Measurements from ENCODE around the gene B4GAT1. TPM values are rescaled to one million over a fixed set of nuclear protein-coding genes. Genes with fewer than 3 reads are reported as not detected.

The B4GAT1 gene
- total and polyA plus RNA-seq, 5 donors from 2014 or later = 3.5 to 15.1 (median 12.0) TPM

GRCh38 chr11:66343176-66343575, 4.3 kb downstream of the B4GAT1 start:
- peak overlapping the region in 2 of 3 donors; percentile 76 to 98 for H3K27ac Mint-ChIP-seq
- peaks cover 23 to 56% (median 32%) of the 10 kb centered on the region in 4 donors for H3K4me1 Mint-ChIP-seq
- DNase-seq = no peak

GRCh38 chr11:66341502-66342126, 5.8 kb downstream of the B4GAT1 start:
- Mint-ChIP-seq H3K27ac (peak overlapping the region in 2 of 3 donors; percentile 67 to 70), H3K4me1 (peaks cover 19 to 56% (median 32%) of the 10 kb centered on the region in 4 donors), H3K4me3 (peak overlapping the region in 3 of 4 donors; percentile 18 to 85 (median 33)), H3K36me3 (peaks cover 18% of the 10 kb centered on the region), H3K27me3 (no peaks in the 10 kb centered on the region), H3K9me3 (no peaks in the 10 kb centered on the region)
- H3K36me3 ChIP-seq (ENCODE audit: control insufficient read depth, insufficient read depth, low read length) = peaks cover 41% of the 10 kb centered on the region
- no peak for ATAC-seq (ENCODE audit: low read depth in 2 of 2)
- no peak overlapping the region for H3K27ac ChIP-seq (ENCODE audit: insufficient read depth, low read length, poor library complexity, severe bottlenecking)
- H3K27me3 ChIP-seq (ENCODE audit: control insufficient read depth, insufficient read depth, low read length) = no peaks in the 10 kb centered on the region
- no peaks in the 10 kb centered on the region for H3K9me3 ChIP-seq (ENCODE audit: control insufficient read depth in 2 of 2, low read length in 2 of 2)
- no peak overlapping the region for H3K4me3 ChIP-seq (ENCODE audit: low read depth, low read length)
- H3K4me1 ChIP-seq (ENCODE audit: control insufficient read depth, insufficient read depth, low read length, poor library complexity, severe bottlenecking) = peaks cover 41% of the 10 kb centered on the region
- DNase-seq = no peak

More at GRCh38 chr11:66343176-66343575, 4.3 kb downstream of the B4GAT1 start:
- Histone ChIP-seq H3K4me3 (ENCODE audit: low read depth, low read length) (peak overlapping the region; percentile 97), H3K36me3 (ENCODE audit: control insufficient read depth, insufficient read depth, low read length) (peaks cover 38% of the 10 kb centered on the region), H3K27me3 (ENCODE audit: control insufficient read depth, insufficient read depth, low read length) (no peaks in the 10 kb centered on the region), H3K9me3 (ENCODE audit: control insufficient read depth in 2 of 2, low read length in 2 of 2) (no peaks in the 10 kb centered on the region), H3K4me1 (ENCODE audit: control insufficient read depth, insufficient read depth, low read length, poor library complexity, severe bottlenecking) (peaks cover 41% of the 10 kb centered on the region), H3K27ac (ENCODE audit: insufficient read depth, low read length, poor library complexity, severe bottlenecking) (no peak overlapping the region)
- Mint-ChIP-seq H3K9me3 (peaks cover 0 to 3% (median 0%) of the 10 kb centered on the region in 7 donors), H3K36me3 (peaks cover 19% of the 10 kb centered on the region), H3K27me3 (peaks cover 5% of the 10 kb centered on the region), H3K4me3 (peak overlapping the region; percentile 97 to 99 (median 98))
- no peak for ATAC-seq (ENCODE audit: low read depth in 2 of 2)

DNA sequence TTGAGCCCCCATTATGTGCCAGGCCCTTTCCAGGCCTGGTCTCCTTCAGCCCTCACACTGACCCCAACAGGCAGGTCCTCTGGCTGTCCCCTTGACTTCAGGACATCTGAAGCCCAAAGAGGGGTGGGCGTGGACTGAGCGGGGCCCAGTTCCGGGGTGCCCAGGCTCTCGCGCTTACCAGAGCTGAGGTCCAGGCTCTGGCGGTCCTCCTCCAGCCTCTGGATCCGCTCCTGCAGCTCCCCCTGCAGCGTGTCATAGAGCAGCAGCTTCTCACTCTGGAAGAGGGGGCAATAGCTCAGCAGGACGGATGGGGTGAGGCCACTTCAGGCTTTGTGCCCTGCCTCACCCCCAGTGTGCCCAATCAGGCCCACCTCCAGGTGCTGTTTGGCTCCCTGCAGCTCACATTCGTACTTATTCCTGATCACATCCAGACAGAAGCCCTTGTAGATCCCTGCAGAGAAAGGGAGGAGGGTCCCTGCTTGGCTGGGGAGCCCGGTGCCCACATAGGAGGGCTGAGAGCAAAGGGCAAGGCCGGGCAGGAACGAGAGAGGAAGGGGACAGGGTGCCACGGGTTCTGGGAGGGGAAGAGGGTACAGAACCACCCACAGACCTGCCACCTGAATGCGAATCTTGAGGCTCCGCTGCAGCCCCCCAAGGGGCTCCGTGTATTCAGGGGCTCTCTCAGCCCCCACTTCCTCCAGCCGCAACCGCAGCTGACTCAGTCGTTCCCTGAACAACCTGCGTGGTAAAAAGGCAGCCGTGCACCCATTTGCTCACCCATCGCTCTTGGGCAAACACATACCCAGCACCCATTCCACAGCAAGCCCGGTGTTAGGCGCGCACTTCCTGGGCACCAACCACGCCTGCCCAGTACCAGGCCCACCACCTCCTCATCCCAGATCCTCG, 6.6 kb downstream of the B4GAT1 start:
- no peaks in the 10 kb centered on the region for H3K27me3 ChIP-seq (ENCODE audit: control insufficient read depth, insufficient read depth, low read length)
- Mint-ChIP-seq H3K9me3 (no peaks in the 10 kb centered on the region), H3K27me3 (no peaks in the 10 kb centered on the region), H3K4me1 (peaks cover 19 to 54% (median 35%) of the 10 kb centered on the region in 4 donors), H3K27ac (no peak overlapping the region), H3K36me3 (peaks cover 18% of the 10 kb centered on the region), H3K4me3 (peak overlapping the region in 1 of 4 donors; percentile 85)
- H3K4me3 ChIP-seq (ENCODE audit: low read depth, low read length) = no peak overlapping the region
- H3K9me3 ChIP-seq (ENCODE audit: control insufficient read depth in 2 of 2, low read length in 2 of 2) = no peaks in the 10 kb centered on the region
- no peak for ATAC-seq (ENCODE audit: low read depth in 2 of 2)
- H3K36me3 ChIP-seq (ENCODE audit: control insufficient read depth, insufficient read depth, low read length) = peaks cover 41% of the 10 kb centered on the region
- H3K27ac ChIP-seq (ENCODE audit: insufficient read depth, low read length, poor library complexity, severe bottlenecking) = no peak overlapping the region
- peaks cover 41% of the 10 kb centered on the region for H3K4me1 ChIP-seq (ENCODE audit: control insufficient read depth, insufficient read depth, low read length, poor library complexity, severe bottlenecking)
- no peak for DNase-seq

- no peaks in the 10 kb centered on the region for H3K27me3 ChIP-seq (ENCODE audit: control insufficient read depth, insufficient read depth, low read length)
- Mint-ChIP-seq H3K4me1 (peaks cover 11 to 48% (median 28%) of the 10 kb centered on the region in 4 donors), H3K36me3 (peaks cover 18% of the 10 kb centered on the region), H3K27me3 (no peaks in the 10 kb centered on the region), H3K4me3 (peak overlapping the region in 2 of 4 donors; percentile 16 to 21), H3K9me3 (no peaks in the 10 kb centered on the region), H3K27ac (no peak overlapping the region)
- peaks cover 41% of the 10 kb centered on the region for H3K36me3 ChIP-seq (ENCODE audit: control insufficient read depth, insufficient read depth, low read length)
- H3K27ac ChIP-seq (ENCODE audit: insufficient read depth, low read length, poor library complexity, severe bottlenecking) = no peak overlapping the region
- DNase-seq (no peak), ATAC-seq (ENCODE audit: low read depth in 2 of 2) (no peak)
- no peak overlapping the region for H3K4me3 ChIP-seq (ENCODE audit: low read depth, low read length)
- no peaks in the 10 kb centered on the region for H3K9me3 ChIP-seq (ENCODE audit: control insufficient read depth in 2 of 2, low read length in 2 of 2)
- peaks cover 38% of the 10 kb centered on the region for H3K4me1 ChIP-seq (ENCODE audit: control insufficient read depth, insufficient read depth, low read length, poor library complexity, severe bottlenecking)
Measured at GRCh38 chr11:66339686-66340483, 7.5 kb downstream of the B4GAT1 start.

DNA sequence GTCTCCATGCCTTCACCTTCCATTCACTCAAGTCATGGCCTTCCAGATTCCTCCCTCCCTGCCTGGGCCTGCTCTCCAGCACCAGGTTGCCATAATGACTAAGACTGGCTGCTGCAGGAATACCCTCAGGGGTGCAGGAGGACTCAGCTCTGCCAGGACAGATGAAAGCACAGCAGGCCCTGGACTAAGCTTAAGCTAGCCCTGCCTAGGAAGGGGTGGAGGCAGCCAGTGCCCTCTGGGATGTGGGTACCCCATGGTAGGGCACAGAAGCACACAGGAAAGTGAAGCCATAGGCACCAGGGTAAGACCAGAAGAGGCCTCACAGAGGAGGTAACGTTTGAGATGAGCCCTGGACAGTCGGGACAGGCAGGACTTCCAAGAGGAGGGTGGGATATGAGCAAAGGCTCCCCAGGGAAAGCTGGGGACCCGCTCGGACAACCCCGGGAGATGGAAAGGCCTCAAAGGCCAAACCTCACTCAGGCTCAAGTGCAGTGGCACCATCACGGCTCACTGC, 8.2 kb downstream of the B4GAT1 start:
- H3K4me3 ChIP-seq (ENCODE audit: low read depth, low read length) = no peak overlapping the region
- H3K27ac ChIP-seq (ENCODE audit: insufficient read depth, low read length, poor library complexity, severe bottlenecking) = no peak overlapping the region
- peaks cover 18% of the 10 kb centered on the region for H3K36me3 Mint-ChIP-seq
- H3K4me1 ChIP-seq (ENCODE audit: control insufficient read depth, insufficient read depth, low read length, poor library complexity, severe bottlenecking) = peaks cover 33% of the 10 kb centered on the region
- peak overlapping the region in 2 of 4 donors; percentile 16 to 21 for H3K4me3 Mint-ChIP-seq
- no peaks in the 10 kb centered on the region for H3K27me3 ChIP-seq (ENCODE audit: control insufficient read depth, insufficient read depth, low read length)
- ATAC-seq (ENCODE audit: low read depth in 2 of 2) (no peak), DNase-seq (no peak)
- H3K9me3 Mint-ChIP-seq = no peaks in the 10 kb centered on the region
- peaks cover 10 to 44% (median 22%) of the 10 kb centered on the region in 4 donors for H3K4me1 Mint-ChIP-seq
- H3K36me3 ChIP-seq (ENCODE audit: control insufficient read depth, insufficient read depth, low read length) = peaks cover 41% of the 10 kb centered on the region
- H3K27ac Mint-ChIP-seq = peak overlapping the region in 1 of 3 donors; percentile 79
- H3K27me3 Mint-ChIP-seq = no peaks in the 10 kb centered on the region
- no peaks in the 10 kb centered on the region for H3K9me3 ChIP-seq (ENCODE audit: control insufficient read depth in 2 of 2, low read length in 2 of 2)

- no peaks in the 10 kb centered on the region for H3K27me3 Mint-ChIP-seq
Measured at GRCh38 chr11:66338276-66339161, 8.9 kb downstream of the B4GAT1 start.

More at GRCh38 chr11:66338276-66339161, 8.9 kb downstream of the B4GAT1 start:
- H3K4me3 Mint-ChIP-seq = peak overlapping the region in 1 of 4 donors; percentile 16
- no peaks in the 10 kb centered on the region for H3K9me3 Mint-ChIP-seq
- Histone ChIP-seq H3K36me3 (ENCODE audit: control insufficient read depth, insufficient read depth, low read length) (peaks cover 41% of the 10 kb centered on the region), H3K4me3 (ENCODE audit: low read depth, low read length) (no peak overlapping the region), H3K9me3 (ENCODE audit: control insufficient read depth in 2 of 2, low read length in 2 of 2) (no peaks in the 10 kb centered on the region), H3K27ac (ENCODE audit: insufficient read depth, low read length, poor library complexity, severe bottlenecking) (no peak overlapping the region), H3K27me3 (ENCODE audit: control insufficient read depth, insufficient read depth, low read length) (no peaks in the 10 kb centered on the region), H3K4me1 (ENCODE audit: control insufficient read depth, insufficient read depth, low read length, poor library complexity, severe bottlenecking) (peaks cover 26% of the 10 kb centered on the region)
- H3K36me3 Mint-ChIP-seq = peaks cover 18% of the 10 kb centered on the region
- peak overlapping the region in 1 of 3 donors; percentile 79 for H3K27ac Mint-ChIP-seq
- ATAC-seq (ENCODE audit: low read depth in 2 of 2) (no peak), DNase-seq (no peak)
- H3K4me1 Mint-ChIP-seq = peaks cover 7 to 37% (median 17%) of the 10 kb centered on the region in 4 donors

Data from CD4-positive, CD25-positive, alpha-beta regulatory T cell (primary cell).